Erythroblast (primary cell): ENCODE measurements around the gene LAMTOR1.
"Not testable (repeated sequence)": the region's sequence is repeated elsewhere in the genome, so short reads cannot be mapped to it uniquely, and the experiment has no call there.

Source experiments
- GATA1 ChIP-seq: IDR thresholded peaks from 2 replicates; pipeline ENCODE4 v1.6.1; 2011; ENCODE audit warnings: low read depth, mild to moderate bottlenecking, control low read depth, low read length, moderate library complexity
- POLR2A ChIP-seq: IDR thresholded peaks from 2 replicates; pipeline ENCODE4 v1.6.1; 2011; ENCODE audit warnings: mild to moderate bottlenecking, low read length

GRCh38 chr11:72142086-72142485 lies 39.0 kb upstream of the LAMTOR1 start:
- TF ChIP-seq POLR2A, GATA1: not testable (repeated sequence)
